GM13976 (cell line): ENCODE measurements around the gene RASA3.
"Not testable (repeated sequence)": the region's sequence is repeated elsewhere in the genome, so short reads cannot be mapped to it uniquely, and the experiment has no call there.

Experiments used
- DNase-seq: peaks from one replicate; pipeline ENCODE4 v3.0.0; 2012; ENCODE audit warnings: low spot score
- in situ Hi-C: fragments of 300-500 bp; cut with MboI; formaldehyde crosslinking; loops from one replicate; pipeline ENCODE4 v1.12.0; 2022; ENCODE audit warnings: low sequenced_read_pairs, mixed read lengths, inconsistent platforms; ENCODE audit not compliant: unreplicated experiment
- TF ChIP-seq, protein P1 (sequence below): IDR thresholded peaks from 2 replicates; pipeline ENCODE4 v1.5.1; 2012; ENCODE audit warnings: borderline replicate concordance, mild to moderate bottlenecking; ENCODE audit not compliant: insufficient read depth; ENCODE audit errors: extremely low read depth, missing control alignments, control extremely low read depth

The RASA3 gene

GRCh38 chr13:114021464-114022308, 110.7 kb downstream of the RASA3 start:
- in situ Hi-C loops: no loop called here
- TF ChIP-seq, protein P1, sequence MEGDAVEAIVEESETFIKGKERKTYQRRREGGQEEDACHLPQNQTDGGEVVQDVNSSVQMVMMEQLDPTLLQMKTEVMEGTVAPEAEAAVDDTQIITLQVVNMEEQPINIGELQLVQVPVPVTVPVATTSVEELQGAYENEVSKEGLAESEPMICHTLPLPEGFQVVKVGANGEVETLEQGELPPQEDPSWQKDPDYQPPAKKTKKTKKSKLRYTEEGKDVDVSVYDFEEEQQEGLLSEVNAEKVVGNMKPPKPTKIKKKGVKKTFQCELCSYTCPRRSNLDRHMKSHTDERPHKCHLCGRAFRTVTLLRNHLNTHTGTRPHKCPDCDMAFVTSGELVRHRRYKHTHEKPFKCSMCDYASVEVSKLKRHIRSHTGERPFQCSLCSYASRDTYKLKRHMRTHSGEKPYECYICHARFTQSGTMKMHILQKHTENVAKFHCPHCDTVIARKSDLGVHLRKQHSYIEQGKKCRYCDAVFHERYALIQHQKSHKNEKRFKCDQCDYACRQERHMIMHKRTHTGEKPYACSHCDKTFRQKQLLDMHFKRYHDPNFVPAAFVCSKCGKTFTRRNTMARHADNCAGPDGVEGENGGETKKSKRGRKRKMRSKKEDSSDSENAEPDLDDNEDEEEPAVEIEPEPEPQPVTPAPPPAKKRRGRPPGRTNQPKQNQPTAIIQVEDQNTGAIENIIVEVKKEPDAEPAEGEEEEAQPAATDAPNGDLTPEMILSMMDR: no peak
- no peak for DNase-seq

- in situ Hi-C loops: no loop called here
- TF ChIP-seq, protein P1: no peak
- no peak for DNase-seq
Observed at GRCh38 chr13:114020750-114021463, 111.5 kb downstream of the RASA3 start.

- DNase-seq, in situ Hi-C loops: not testable (repeated sequence)
Observed at GRCh38 chr13:114020134-114020533, 112.3 kb downstream of the RASA3 start.

- no peak for DNase-seq
- in situ Hi-C loops: no loop called here
- TF ChIP-seq, protein P1: no peak
Observed at GRCh38 chr13:114019367-114019766, 113.1 kb downstream of the RASA3 start.

DNA sequence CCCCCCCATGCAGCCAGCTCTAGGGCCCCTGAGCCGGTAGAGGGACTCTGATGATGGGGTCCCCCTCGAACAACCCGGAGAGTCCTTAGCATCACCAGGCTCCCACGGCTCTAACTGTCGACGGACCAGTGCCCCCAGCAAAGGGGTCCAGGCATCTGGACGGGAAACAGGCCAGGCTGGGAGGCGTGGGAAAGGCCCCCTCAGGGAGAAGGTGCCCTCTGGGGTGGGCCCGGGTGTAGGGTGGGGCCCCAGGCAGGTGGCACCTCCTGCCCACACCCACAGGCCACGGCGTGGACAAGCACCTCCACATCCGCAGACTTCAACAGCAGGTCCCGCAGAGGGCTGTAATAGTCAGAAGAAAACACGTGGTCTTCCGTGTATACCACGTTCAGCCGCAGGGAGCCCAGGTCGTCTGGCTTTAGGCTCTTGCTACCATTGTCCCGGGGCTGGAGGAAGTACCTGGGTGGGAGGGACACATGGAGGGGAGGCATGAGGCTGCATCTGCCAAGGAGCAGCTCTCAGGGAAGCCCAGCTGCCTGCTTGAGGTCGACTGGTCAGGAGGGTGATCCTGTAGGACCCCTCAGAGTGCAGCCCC, 113.9 kb downstream of the RASA3 start:
- no peak for DNase-seq
- in situ Hi-C loops: no loop called here
- TF ChIP-seq, protein P1: no peak

- in situ Hi-C loops: no loop called here
- DNase-seq: no peak
- TF ChIP-seq, protein P1: no peak
Observed at GRCh38 chr13:114017966-114018365, 114.5 kb downstream of the RASA3 start.
